Muscle layer of colon (tissue), 2 donors: ENCODE measurements around the gene KREMEN1.
"Not testable (repeated sequence)": the region's sequence is repeated elsewhere in the genome, so short reads cannot be mapped to it uniquely, and the experiment has no call there.

Experiments used
- H3K27ac ChIP-seq: one replicate; pipeline ENCODE4 v1.7.0; 2013; ENCODE audit warnings: low read depth, mild to moderate bottlenecking, low read length, moderate library complexity
- H3K27me3 ChIP-seq, 2 donors: one replicate each; pipeline ENCODE4 v1.7.0; 2013; ENCODE audit warnings: low read length in 2 of 2, mild to moderate bottlenecking in 2 of 2; ENCODE audit not compliant: insufficient read depth in 2 of 2, control insufficient read depth in 1 of 2
- H3K36me3 ChIP-seq: one replicate; pipeline ENCODE4 v1.7.0; 2013; ENCODE audit warnings: mild to moderate bottlenecking, low read length; ENCODE audit not compliant: insufficient read depth
- H3K4me1 ChIP-seq: one replicate; pipeline ENCODE4 v1.7.0; 2013; ENCODE audit warnings: mild to moderate bottlenecking, low read length; ENCODE audit not compliant: insufficient read depth
- H3K4me3 ChIP-seq, 2 donors: one replicate each; pipeline ENCODE4 v1.7.0; 2013; ENCODE audit warnings: low read length in 2 of 2, low read depth in 1 of 2, mild to moderate bottlenecking in 1 of 2, moderate library complexity in 1 of 2
- H3K9ac ChIP-seq: one replicate; pipeline ENCODE4 v1.7.0; 2013; ENCODE audit warnings: low read length
- H3K9me3 ChIP-seq: one replicate; pipeline ENCODE4 v1.7.0; 2013; ENCODE audit warnings: mild to moderate bottlenecking, low read length
- donor health status: abdominal sarcoma.
- donor health status: Adenocarcinoma of cecum.

KREMEN1 gene

GRCh38 chr22:29082826-29083545, 10.2 kb downstream of the KREMEN1 start:
- Histone ChIP-seq H3K27ac (no peak overlapping the region), H3K36me3 (no peaks in the 10 kb centered on the region), H3K9ac (no peak overlapping the region), H3K4me3 (no peak overlapping the region), H3K4me1 (peaks cover 11% of the 10 kb centered on the region), H3K27me3 (no peaks in the 10 kb centered on the region), H3K9me3 (no peaks in the 10 kb centered on the region)

- H3K36me3 ChIP-seq, H3K27ac ChIP-seq, H3K4me3 ChIP-seq, H3K9me3 ChIP-seq, H3K9ac ChIP-seq, H3K27me3 ChIP-seq: not testable (repeated sequence)
- peaks cover 11% of the 10 kb centered on the region for H3K4me1 ChIP-seq
Measured at GRCh38 chr22:29083576-29083932, 10.7 kb downstream of the KREMEN1 start.

DNA sequence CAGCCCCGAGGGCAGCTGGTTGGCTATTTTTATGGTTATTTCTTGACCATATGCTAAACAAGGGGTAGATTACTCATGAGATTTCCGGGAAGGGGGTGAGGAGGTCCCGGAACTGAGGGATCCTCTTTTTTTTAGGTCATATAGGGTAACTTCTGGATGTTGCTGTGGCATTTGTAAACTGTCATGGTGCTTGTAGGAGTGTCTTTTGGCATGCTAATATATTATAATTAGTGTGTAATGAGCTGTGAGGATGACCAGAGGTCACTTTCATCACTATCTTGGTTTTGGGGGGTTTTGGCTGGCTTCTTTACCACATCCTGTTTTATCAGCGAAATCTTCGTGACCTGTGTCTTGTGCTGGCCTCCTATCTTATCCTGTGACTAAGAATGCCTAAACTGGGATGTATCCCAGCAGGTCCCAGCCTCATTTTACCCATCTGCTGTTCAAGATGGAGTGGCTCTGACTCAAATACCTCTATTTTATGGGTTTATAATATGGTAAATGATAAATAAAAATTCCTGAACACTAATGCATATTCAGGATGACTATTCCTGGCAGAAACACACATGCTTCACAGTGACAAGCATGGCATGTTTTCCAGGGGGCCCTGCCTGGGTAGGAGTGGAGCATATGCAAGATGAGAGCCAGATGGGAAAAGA, 11.2 kb downstream of the KREMEN1 start:
- no peaks in the 10 kb centered on the region for H3K9me3 ChIP-seq
- no peaks in the 10 kb centered on the region for H3K27me3 ChIP-seq
- H3K36me3 ChIP-seq, result no peaks in the 10 kb centered on the region
- no peak overlapping the region for H3K9ac ChIP-seq
- H3K27ac ChIP-seq, result no peak overlapping the region
- no peak overlapping the region for H3K4me3 ChIP-seq
- H3K4me1 ChIP-seq, result peaks cover 10% of the 10 kb centered on the region

DNA sequence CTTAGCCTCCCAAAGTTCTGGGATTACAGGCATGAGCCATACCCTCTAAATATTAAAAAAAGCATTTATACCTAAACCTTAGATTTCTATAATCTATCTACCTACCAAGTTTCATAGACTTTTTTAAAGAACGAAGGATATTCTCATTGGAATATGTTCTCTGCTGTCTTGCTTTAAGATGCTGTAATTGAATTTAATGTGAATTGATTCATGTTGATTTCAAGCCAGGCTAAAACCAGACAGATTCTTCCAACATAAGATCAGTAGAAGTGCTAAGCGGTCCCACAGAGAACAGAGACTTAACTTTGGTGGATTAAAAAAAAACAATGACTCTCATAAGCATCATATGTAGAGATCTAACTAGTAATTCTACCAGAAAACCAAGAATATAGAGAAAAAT, 14.2 kb downstream of the KREMEN1 start:
- Histone ChIP-seq H3K27ac (no peak overlapping the region), H3K36me3 (no peaks in the 10 kb centered on the region), H3K9ac (no peak overlapping the region), H3K9me3 (no peaks in the 10 kb centered on the region), H3K4me3 (no peak overlapping the region), H3K27me3 (no peaks in the 10 kb centered on the region), H3K4me1 (no peaks in the 10 kb centered on the region)

DNA sequence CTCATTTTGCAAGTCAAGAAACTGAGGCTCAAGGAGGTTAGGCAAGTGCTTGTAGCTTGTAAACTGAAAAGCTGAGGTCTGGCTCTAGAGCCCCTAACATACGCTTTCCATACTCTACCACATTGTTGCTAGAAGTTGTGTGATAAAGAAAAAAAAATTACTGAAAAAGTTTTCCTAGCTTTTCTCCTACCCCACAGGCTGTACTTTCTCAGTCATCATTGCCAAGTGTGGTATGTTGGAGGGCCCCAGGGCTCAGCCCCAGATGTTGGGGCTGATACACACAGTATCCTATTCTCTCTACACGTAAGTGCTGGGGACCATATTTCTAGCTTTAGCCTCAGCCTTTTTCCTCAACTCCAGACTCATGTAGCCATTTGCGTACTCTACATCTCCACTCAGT, 16.0 kb downstream of the KREMEN1 start:
- Histone ChIP-seq H3K4me1 (peaks cover 8% of the 10 kb centered on the region), H3K36me3 (no peaks in the 10 kb centered on the region), H3K27ac (no peak overlapping the region), H3K4me3 (no peak overlapping the region), H3K9me3 (no peaks in the 10 kb centered on the region), H3K27me3 (no peaks in the 10 kb centered on the region), H3K9ac (no peak overlapping the region)

DNA sequence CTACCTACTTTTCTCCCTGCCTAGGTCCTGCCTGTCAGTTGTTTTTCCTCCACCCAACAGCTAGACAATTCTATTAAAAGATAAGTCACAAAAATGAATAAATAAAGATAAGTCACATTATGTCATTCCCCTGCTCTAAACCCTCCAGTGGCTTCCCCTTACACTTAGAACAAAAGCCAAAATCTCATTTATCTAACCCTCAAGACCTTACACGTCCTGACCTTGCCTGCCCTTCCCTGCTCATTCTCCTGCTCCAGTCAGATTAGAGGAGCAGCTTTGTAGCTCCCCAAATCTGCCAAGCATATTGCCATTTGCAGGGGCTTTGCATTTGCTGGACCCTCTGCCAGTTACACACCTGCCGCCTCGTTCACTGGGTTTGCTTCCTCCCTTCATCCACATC, 16.7 kb downstream of the KREMEN1 start:
- H3K27me3 ChIP-seq, result no peaks in the 10 kb centered on the region
- no peak overlapping the region for H3K9ac ChIP-seq
- no peaks in the 10 kb centered on the region for H3K36me3 ChIP-seq
- peaks cover 14% of the 10 kb centered on the region for H3K4me1 ChIP-seq
- H3K27ac ChIP-seq, result no peak overlapping the region
- H3K4me3 ChIP-seq, result no peak overlapping the region
- H3K9me3 ChIP-seq, result no peaks in the 10 kb centered on the region

- H3K9me3 ChIP-seq, result no peaks in the 10 kb centered on the region
- H3K4me3 ChIP-seq, result no peak overlapping the region
- H3K27me3 ChIP-seq, result no peaks in the 10 kb centered on the region
- no peak overlapping the region for H3K9ac ChIP-seq
- H3K27ac ChIP-seq, result no peak overlapping the region
- H3K36me3 ChIP-seq, result no peaks in the 10 kb centered on the region
- peaks cover 14% of the 10 kb centered on the region for H3K4me1 ChIP-seq
Measured at GRCh38 chr22:29090039-29090438, 17.2 kb downstream of the KREMEN1 start.

DNA sequence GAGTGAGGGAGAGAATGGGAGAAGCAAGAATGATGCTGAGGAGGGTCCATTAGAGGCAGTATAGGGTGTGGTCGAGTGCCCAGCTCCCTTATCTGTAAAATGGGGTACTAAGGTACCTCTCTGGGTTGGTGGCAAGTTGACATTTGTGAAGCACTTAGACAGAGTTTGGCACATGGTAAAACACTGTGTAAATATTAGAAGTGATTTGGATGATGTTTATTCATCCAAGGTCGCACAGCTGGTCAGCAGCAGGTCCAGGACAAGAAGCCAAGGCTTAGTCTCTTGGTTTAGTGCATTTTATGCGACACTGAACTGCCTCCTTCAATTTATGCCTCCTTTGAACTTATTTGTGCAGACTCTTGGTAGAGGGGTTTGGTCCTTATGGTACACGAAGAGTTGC, 19.4 kb downstream of the KREMEN1 start:
- H3K27me3 ChIP-seq, result no peaks in the 10 kb centered on the region
- H3K9me3 ChIP-seq, result no peaks in the 10 kb centered on the region
- H3K4me1 ChIP-seq, result peaks cover 14% of the 10 kb centered on the region
- H3K9ac ChIP-seq, result no peak overlapping the region
- H3K36me3 ChIP-seq, result no peaks in the 10 kb centered on the region
- H3K27ac ChIP-seq, result no peak overlapping the region
- H3K4me3 ChIP-seq, result no peak overlapping the region

GRCh38 chr22:29093030-29093429, 20.2 kb downstream of the KREMEN1 start:
- Histone ChIP-seq H3K27ac (no peak overlapping the region), H3K4me1 (peaks cover 14% of the 10 kb centered on the region), H3K27me3 (no peaks in the 10 kb centered on the region), H3K9ac (no peak overlapping the region), H3K9me3 (no peaks in the 10 kb centered on the region), H3K36me3 (no peaks in the 10 kb centered on the region), H3K4me3 (no peak overlapping the region)

- Histone ChIP-seq H3K27ac (no peak overlapping the region), H3K36me3 (no peaks in the 10 kb centered on the region)
Measured at GRCh38 chr22:29093501-29094300, 20.9 kb downstream of the KREMEN1 start.

DNA sequence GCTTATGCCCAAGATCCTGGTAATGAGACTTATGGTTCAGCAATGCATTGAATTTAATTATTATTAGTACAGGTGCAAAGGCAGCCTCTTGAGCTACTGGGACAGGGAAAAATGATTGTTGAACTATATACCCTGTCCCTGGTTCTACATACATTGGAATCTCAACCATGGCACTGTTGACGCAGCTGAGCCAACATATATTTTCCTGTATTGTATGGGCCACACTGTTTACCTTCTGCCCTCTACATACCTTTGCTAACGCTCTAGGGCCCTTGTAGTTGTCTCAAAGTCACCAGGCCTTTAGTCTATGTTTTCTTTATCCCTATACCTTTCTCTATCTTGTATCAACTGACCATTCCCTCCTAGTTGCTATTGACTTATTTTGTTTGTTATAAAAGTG, 22.6 kb downstream of the KREMEN1 start:
- Histone ChIP-seq H3K36me3 (no peaks in the 10 kb centered on the region), H3K27me3 (no peaks in the 10 kb centered on the region), H3K9ac (no peak overlapping the region), H3K9me3 (no peaks in the 10 kb centered on the region), H3K4me1 (peaks cover 14% of the 10 kb centered on the region), H3K4me3 (no peak overlapping the region), H3K27ac (no peak overlapping the region)

More at GRCh38 chr22:29093501-29094300, 20.9 kb downstream of the KREMEN1 start:
- H3K27me3 ChIP-seq, result no peaks in the 10 kb centered on the region
- no peaks in the 10 kb centered on the region for H3K9me3 ChIP-seq
- H3K4me3 ChIP-seq, result no peak overlapping the region
- H3K4me1 ChIP-seq, result peaks cover 14% of the 10 kb centered on the region
- H3K9ac ChIP-seq, result no peak overlapping the region
